Ishikawa (cell line): Measurements from ENCODE around the gene DCDC2.

Experiments
- CEBPB ChIP-seq: IDR thresholded peaks from 2 replicates; pipeline ENCODE4 v1.6.1; 2012
- CREB1 ChIP-seq: IDR thresholded peaks from 2 replicates; pipeline ENCODE4 v1.6.1; 2012; ENCODE audit warnings: low read depth
- EGR1 ChIP-seq: IDR thresholded peaks from 2 replicates; pipeline ENCODE4 v1.6.1; 2012
- EP300 ChIP-seq: IDR thresholded peaks from 2 replicates; pipeline ENCODE4 v1.6.1; 2012; ENCODE audit warnings: borderline replicate concordance
- FOXM1 ChIP-seq: IDR thresholded peaks from 2 replicates; pipeline ENCODE4 v1.6.1; 2012; ENCODE audit warnings: low read depth, borderline replicate concordance
- MAX ChIP-seq: IDR thresholded peaks from 2 replicates; pipeline ENCODE4 v1.6.1; 2012
- NFIC ChIP-seq: IDR thresholded peaks from 2 replicates; pipeline ENCODE4 v1.6.1; 2012
- RAD21 ChIP-seq: IDR thresholded peaks from 2 replicates; pipeline ENCODE4 v1.6.1; 2012; ENCODE audit warnings: low read depth
- REST ChIP-seq: IDR thresholded peaks from 2 replicates; pipeline ENCODE4 v1.6.1; 2012; ENCODE audit warnings: low read depth, mild to moderate bottlenecking
- TAF1 ChIP-seq: IDR thresholded peaks from 2 replicates; pipeline ENCODE4 v1.6.1; 2012; ENCODE audit warnings: low read depth, mild to moderate bottlenecking
- TCF12 ChIP-seq: IDR thresholded peaks from 2 replicates; pipeline ENCODE4 v1.6.1; 2012; ENCODE audit warnings: low read depth
- TEAD4 ChIP-seq: IDR thresholded peaks from 2 replicates; pipeline ENCODE4 v1.6.1; 2012
- USF1 ChIP-seq: IDR thresholded peaks from 2 replicates; pipeline ENCODE4 v1.6.1; 2012
- YY1 ChIP-seq: IDR thresholded peaks from 2 replicates; pipeline ENCODE4 v1.6.1; 2012; ENCODE audit warnings: low read depth
- ZBTB7A ChIP-seq: IDR thresholded peaks from 2 replicates; pipeline ENCODE4 v1.6.1; 2012; ENCODE audit warnings: low read depth

Gene DCDC2

GRCh38 chr6:24322924-24323323 is 34.9 kb downstream of the DCDC2 start:
- no peak for TF ChIP-seq REST
- TF ChIP-seq EGR1, result no peak
- no peak for TF ChIP-seq TAF1
- no peak for TF ChIP-seq TCF12
- no peak for TF ChIP-seq TEAD4
- TF ChIP-seq EP300, result no peak
- TF ChIP-seq MAX, result no peak
- no peak for TF ChIP-seq FOXM1
- no peak for TF ChIP-seq ZBTB7A
- TF ChIP-seq NFIC, result no peak

GRCh38 chr6:24321538-24322162 is 36.2 kb downstream of the DCDC2 start:
- no peak for TF ChIP-seq FOXM1
- TF ChIP-seq USF1, result no peak
- no peak for TF ChIP-seq YY1
- TF ChIP-seq CEBPB, result no peak
- no peak for TF ChIP-seq NFIC
- no peak for TF ChIP-seq TAF1
- no peak for TF ChIP-seq TEAD4
- TF ChIP-seq ZBTB7A, result no peak
- no peak for TF ChIP-seq RAD21
- no peak for TF ChIP-seq MAX
- no peak for TF ChIP-seq EP300

GRCh38 chr6:24313251-24314141 is 44.4 kb downstream of the DCDC2 start:
- TF ChIP-seq CEBPB (0 out of 2 replicates have a peak, but pooled peaks have one; percentile 21), REST (no peak), USF1 (no peak; the same call in 1 of the 2 replicates), NFIC (peak; percentile 78), YY1 (no peak), FOXM1 (peak; percentile 61; the same call in 1 of the 2 replicates), MAX (peak; percentile 46), TCF12 (peak; percentile 96), TEAD4 (peak; percentile 98), EP300 (peak; percentile 91; the same call in 1 of the 2 replicates), EGR1 (peak; percentile 82), RAD21 (no peak), CREB1 (no peak), TAF1 (no peak), ZBTB7A (no peak)

GRCh38 chr6:24307881-24308280 is 50.0 kb downstream of the DCDC2 start:
- TF ChIP-seq MAX (no peak), EGR1 (no peak), CREB1 (no peak), USF1 (no peak), FOXM1 (no peak), REST (no peak), TCF12 (no peak)
